Nephron progenitor cell (in vitro differentiated cells): ENCODE measurements around the gene CACNA2D1.

ENCODE experiments used
- DNase-seq: peaks from one replicate; pipeline ENCODE4 v3.0.0; 2021
- H3K27ac Mint-ChIP-seq: 2 replicates; pipeline ENCODE4 v1.8.0; 2021; ENCODE audit warnings: mild to moderate bottlenecking, moderate library complexity, mixed read lengths
- H3K27me3 Mint-ChIP-seq: 2 replicates; pipeline ENCODE4 v1.8.0; 2021; ENCODE audit warnings: mild to moderate bottlenecking, low read depth, mixed read lengths; ENCODE audit not compliant: poor library complexity
- H3K36me3 Mint-ChIP-seq: 2 replicates; pipeline ENCODE4 v1.8.0; 2021; ENCODE audit warnings: low read depth, mixed read lengths
- H3K4me1 Mint-ChIP-seq: 2 replicates; pipeline ENCODE4 v1.8.0; 2021; ENCODE audit warnings: mixed read lengths
- H3K4me3 Mint-ChIP-seq: 2 replicates; pipeline ENCODE4 v1.8.0; 2021; ENCODE audit warnings: mild to moderate bottlenecking, moderate library complexity, mixed read lengths
- H3K9me3 Mint-ChIP-seq: 2 replicates; pipeline ENCODE4 v1.8.0; 2021; ENCODE audit warnings: mild to moderate bottlenecking, moderate library complexity, mixed read lengths
- TF ChIP-seq, protein P1 (sequence below): fragments of 200-600 bp; sonication (generic); IDR thresholded peaks from 2 replicates; pipeline ENCODE4 v1.5.0; 2021; ENCODE audit warnings: antibody characterized with exemption

CACNA2D1 gene

DNA sequence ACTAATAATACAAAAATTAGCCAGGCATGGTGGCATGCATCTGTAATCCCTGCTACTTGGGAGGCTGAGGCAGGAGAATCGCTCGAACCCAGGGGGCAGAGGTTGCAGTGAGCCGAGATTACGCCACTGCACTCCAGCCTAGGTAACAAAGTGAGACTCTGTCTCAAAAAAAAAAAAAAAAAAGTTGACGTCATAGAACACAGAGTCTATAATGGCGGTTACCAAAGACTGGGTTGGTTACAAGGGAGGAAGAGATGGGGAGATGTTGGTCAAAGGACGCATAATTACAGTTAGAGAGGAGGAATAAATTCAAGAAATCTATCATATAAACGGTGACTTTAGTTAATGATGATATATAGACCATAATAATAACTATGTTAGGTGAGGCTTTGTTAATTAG is 364.1 kb downstream of the CACNA2D1 start:
- H3K4me1 Mint-ChIP-seq = peaks cover 11% of the 10 kb centered on the region
- no peaks in the 10 kb centered on the region for H3K9me3 Mint-ChIP-seq
- H3K27ac Mint-ChIP-seq = no peak overlapping the region
- TF ChIP-seq, protein P1, sequence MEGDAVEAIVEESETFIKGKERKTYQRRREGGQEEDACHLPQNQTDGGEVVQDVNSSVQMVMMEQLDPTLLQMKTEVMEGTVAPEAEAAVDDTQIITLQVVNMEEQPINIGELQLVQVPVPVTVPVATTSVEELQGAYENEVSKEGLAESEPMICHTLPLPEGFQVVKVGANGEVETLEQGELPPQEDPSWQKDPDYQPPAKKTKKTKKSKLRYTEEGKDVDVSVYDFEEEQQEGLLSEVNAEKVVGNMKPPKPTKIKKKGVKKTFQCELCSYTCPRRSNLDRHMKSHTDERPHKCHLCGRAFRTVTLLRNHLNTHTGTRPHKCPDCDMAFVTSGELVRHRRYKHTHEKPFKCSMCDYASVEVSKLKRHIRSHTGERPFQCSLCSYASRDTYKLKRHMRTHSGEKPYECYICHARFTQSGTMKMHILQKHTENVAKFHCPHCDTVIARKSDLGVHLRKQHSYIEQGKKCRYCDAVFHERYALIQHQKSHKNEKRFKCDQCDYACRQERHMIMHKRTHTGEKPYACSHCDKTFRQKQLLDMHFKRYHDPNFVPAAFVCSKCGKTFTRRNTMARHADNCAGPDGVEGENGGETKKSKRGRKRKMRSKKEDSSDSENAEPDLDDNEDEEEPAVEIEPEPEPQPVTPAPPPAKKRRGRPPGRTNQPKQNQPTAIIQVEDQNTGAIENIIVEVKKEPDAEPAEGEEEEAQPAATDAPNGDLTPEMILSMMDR = no peak
- no peak overlapping the region for H3K4me3 Mint-ChIP-seq
- DNase-seq = no peak
- peaks cover 23% of the 10 kb centered on the region for H3K36me3 Mint-ChIP-seq
- H3K27me3 Mint-ChIP-seq = no peaks in the 10 kb centered on the region

DNA sequence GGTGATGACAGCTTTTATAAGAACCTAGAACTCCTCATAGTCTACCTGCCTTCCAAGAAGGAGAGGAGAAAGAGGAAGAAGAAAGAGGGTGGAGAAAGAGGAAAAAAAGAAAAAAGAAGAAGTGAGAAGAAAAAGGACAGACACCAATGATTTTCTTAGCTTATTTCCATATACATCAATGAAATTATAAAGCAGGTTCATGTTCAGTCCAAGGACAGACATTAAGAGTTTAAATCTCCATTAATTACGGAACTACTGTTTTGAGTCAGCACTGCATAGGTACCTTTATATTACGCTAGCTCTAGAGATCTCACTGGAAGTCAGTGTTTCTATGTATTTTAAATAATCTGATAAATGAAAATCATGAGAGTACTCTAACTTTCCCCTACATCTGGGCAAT is 364.8 kb downstream of the CACNA2D1 start:
- DNase-seq = no peak
- H3K4me1 Mint-ChIP-seq = peaks cover 11% of the 10 kb centered on the region
- no peaks in the 10 kb centered on the region for H3K27me3 Mint-ChIP-seq
- peaks cover 23% of the 10 kb centered on the region for H3K36me3 Mint-ChIP-seq
- no peak overlapping the region for H3K4me3 Mint-ChIP-seq
- H3K27ac Mint-ChIP-seq = no peak overlapping the region
- no peaks in the 10 kb centered on the region for H3K9me3 Mint-ChIP-seq
- TF ChIP-seq, protein P1 = no peak

DNA sequence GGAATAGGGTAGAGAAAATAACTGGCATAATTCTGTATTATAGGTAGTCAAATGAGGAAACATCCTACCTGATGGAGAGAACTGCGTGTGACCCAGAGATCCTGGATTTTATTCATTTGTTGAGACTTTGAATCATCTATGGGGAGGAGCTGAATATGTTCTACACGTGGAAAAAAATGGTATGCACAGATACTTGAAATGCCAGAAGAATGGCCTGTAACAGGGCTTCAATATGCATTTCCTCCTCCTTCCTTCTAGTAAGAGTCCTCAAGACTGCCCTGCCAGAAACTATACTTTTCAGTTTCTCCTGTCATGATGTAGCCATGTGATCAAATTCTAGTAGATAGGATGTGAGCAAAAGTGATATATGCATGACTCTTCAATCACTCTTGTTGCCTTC is 372.1 kb downstream of the CACNA2D1 start:
- DNase-seq = no peak
- TF ChIP-seq, protein P1 = no peak
- Mint-ChIP-seq H3K4me3 (no peak overlapping the region), H3K36me3 (peaks cover 6% of the 10 kb centered on the region), H3K27me3 (no peaks in the 10 kb centered on the region), H3K27ac (no peak overlapping the region), H3K4me1 (peaks cover 2% of the 10 kb centered on the region), H3K9me3 (no peaks in the 10 kb centered on the region)

DNA sequence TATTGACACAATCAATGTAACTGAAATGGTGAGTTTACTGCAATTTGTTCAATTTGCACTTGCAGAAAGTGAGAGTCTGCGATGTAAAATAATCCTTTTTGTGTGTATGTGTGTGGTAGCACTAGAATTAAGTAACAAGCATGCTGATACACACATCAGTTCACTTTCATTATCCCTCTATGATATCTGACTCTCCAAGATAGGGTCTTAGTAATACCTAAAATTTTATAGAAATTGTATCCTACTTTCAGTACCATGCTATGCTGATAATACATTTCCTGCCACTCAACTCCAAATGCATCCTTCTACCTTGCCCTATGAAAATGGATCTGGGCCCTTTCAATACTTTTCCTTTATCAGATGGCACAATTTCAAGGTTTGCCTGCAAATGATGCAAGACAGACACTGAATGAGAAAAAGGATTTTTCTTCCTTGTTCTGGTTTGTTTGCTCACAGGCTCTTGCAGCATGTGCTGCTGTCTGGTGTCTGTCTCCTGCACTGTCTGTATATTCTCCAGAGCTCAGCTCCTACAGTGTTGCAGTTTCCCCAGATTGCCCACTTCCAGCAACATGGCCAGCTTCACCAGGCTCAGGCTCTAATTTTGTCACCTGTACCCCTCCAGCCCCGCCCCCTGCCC is 375.8 kb downstream of the CACNA2D1 start:
- no peak for DNase-seq
- Mint-ChIP-seq H3K36me3 (no peaks in the 10 kb centered on the region), H3K27me3 (no peaks in the 10 kb centered on the region), H3K4me1 (no peaks in the 10 kb centered on the region), H3K27ac (no peak overlapping the region), H3K9me3 (no peaks in the 10 kb centered on the region), H3K4me3 (no peak overlapping the region)
- TF ChIP-seq, protein P1 = no peak

DNA sequence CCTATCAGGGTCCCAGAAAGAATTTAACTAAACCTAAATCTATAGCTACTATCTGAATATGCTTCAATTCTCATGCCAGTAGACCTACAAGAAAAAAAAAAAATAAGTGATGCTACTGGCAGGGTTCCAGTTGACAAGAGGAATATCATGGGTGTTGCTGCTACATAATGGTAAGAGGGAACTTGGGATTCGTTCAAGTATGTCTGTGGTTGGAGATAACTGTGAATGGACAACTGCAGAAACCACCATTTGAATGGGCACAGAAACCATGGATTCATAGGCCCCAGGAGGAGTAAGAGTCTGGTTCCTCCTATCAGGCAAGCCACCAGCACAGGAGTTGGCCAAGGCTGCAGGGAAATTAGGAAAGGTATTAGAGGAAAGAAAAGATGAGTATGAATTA is 386.1 kb downstream of the CACNA2D1 start:
- H3K27ac Mint-ChIP-seq = no peak overlapping the region
- H3K4me1 Mint-ChIP-seq = no peaks in the 10 kb centered on the region
- peaks cover 23% of the 10 kb centered on the region for H3K36me3 Mint-ChIP-seq
- DNase-seq = no peak
- H3K9me3 Mint-ChIP-seq = no peaks in the 10 kb centered on the region
- H3K4me3 Mint-ChIP-seq = no peak overlapping the region
- TF ChIP-seq, protein P1 = no peak
- H3K27me3 Mint-ChIP-seq = no peaks in the 10 kb centered on the region

DNA sequence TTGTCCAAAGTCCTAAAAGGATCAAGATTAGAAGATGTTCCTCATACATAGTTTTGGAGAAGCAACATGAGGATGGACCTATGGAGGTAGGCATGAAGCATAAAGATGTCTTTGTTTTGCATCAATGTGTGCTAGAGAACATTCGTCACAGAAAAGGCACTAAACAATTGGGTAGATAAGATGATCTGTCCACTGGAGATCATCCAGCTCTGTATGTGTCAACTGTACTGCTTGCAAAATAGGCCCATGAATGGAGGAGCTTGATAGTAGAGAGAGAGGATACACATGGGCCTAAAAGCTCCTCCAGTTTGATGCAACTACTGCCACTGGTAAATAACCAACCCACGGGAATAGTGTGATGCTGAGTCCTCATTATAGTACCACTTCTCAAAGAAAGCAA is 387.3 kb downstream of the CACNA2D1 start:
- Mint-ChIP-seq H3K27ac (no peak overlapping the region), H3K36me3 (peaks cover 23% of the 10 kb centered on the region), H3K27me3 (no peaks in the 10 kb centered on the region), H3K4me3 (no peak overlapping the region), H3K9me3 (no peaks in the 10 kb centered on the region), H3K4me1 (no peaks in the 10 kb centered on the region)
- DNase-seq = no peak
- TF ChIP-seq, protein P1 = no peak
